HG03354 (cell line): ENCODE results near the gene ABL1.
"Not testable (repeated sequence)": the region's sequence is repeated elsewhere in the genome, so short reads cannot be mapped to it uniquely, and the experiment has no call there.

Experiments
- ATAC-seq: cut with Tn5 transposase; IDR thresholded peaks from one replicate; pipeline ENCODE4 v1.9.1; 2021; ENCODE audit warnings: mild to moderate bottlenecking; ENCODE audit not compliant: unreplicated experiment, poor library complexity, severe bottlenecking

ABL1 gene

DNA sequence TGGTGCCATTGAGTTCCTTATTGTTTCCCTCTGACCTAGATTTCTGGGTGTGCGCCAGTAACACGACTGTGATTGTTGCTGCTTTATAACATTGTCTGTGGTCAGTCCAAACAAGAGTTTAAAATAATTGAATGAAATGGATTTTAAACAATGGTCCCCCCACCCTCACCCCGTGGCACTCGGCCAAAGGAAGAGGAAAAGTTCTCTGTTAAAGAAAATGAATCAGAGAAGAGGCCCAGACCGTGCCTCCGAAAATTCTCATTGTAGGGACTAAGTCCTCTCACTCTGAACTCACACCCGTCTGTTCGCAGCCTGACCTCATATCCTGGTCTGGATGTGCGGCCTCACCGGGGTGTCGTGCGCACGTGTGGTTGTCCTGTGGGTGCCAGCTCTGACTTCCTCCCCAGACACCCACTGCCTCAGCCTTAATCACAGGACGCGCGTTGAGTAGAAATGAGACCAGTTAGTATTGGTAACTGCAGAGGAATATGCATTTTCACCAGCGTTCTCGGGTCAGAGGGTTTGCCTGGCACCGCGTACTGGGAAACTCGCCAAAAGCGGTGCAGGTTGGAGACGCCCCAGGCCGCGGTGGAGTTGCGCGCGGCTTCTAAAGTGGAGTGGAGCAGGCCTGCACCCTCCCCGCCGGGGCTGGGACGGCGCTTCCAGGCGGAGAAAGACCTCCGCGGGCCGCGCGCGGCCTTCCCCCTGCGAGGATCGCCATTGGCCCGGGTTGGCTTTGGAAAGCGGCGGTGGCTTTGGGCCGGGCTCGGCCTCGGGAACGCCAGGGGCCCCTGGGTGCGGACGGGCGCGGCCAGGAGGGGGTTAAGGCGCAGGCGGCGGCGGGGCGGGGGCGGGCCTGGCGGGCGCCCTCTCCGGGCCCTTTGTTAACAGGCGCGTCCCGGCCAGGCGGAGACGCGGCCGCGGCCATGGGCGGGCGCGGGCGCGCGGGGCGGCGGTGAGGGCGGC is at the start of gene ABL1:
Gene ABL1 (plus strand): TSS at position 884 of the 966 bp plus-strand sequence. CDS start 193 bp downstream, outside the sequence.
- ATAC-seq = peak; percentile 75

DNA sequence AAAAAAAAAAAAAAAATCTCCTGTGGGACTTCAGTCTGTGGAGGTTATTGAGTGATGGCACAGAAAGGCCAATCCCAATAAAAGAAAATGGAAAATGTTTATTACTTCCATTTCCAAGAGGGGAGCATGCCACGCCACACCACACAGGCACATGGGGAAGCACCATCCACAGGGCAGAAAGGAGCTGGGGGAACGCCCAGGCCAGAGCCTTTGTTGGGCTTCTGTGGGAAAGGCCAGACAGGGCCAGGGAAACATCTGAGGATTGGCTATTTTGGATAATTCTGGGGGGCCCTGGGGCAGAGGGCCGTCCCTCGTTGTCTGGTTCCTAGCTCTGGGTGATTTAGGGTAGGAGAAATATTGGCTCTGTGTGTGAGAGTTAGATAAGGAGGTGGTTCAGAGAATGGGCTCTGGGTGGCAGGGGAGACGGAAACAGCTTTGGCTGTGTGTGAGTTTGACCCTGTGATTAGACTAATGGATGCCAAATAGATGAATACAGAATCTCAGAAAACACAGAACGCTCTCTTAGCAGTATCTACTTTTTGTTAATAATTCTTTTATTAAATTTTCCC is 49.0 kb upstream of the ABL1 start:
- no peak for ATAC-seq

DNA sequence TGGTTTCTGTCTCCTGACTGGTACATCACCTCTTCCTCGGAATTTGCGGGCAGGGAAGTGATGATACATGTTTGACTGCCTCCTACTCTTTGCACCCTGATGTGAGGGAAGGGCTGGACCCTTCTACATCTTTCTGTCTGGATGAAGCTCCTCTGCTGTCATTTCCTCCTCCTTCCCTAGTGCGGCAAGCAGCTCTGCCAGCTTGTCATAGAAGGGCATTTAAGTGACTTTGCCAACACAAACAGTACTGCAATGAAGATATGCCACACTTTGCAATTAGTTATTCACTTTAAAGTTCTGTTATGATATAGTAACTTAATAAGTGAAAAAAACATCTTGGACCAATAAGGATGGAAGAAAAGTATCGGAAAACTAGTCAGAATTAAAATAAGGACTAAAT is 48.5 kb upstream of the ABL1 start:
- no peak for ATAC-seq

DNA sequence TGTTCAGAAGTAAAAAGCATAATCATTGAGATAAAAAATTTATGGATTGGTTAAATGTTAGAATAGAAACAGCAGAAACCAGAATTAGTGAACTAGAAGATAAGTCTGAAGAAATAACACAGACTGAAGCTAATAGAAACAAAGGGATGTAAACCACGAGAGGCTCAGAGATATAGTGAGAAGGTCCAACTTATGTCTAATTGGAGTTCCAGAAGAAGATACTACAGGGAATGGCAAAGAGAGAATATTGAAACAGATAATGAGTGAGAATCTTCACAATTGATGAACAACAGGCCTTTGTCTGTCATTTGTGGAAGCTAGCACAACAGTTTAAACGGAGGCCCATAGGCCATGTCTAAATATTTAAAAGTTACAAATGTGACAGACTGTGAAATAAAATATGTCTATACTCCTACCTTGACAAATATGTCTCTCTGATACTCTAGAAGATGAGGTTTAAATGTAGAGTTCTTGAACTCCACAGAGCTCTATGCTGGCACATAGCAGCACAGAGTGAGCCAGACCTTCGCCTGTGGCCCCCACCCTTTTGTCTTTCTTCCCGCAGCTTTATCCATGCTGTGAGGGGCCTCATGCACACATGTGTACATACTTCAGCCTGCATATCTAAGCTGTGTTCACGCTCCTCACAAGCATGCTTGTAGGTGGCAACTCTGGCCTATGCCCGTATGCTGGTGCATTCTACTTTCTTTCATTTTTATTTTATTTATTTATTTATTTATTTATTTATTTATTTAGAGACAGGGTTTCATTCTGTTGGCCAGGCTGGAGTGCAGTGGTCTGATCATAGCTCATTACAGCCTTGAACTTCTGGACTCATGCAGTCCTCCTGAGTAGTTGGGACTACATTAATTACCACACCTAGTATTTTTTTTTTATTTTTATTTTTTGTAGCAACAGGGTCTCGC is 45.0 kb upstream of the ABL1 start:
- no peak for ATAC-seq

DNA sequence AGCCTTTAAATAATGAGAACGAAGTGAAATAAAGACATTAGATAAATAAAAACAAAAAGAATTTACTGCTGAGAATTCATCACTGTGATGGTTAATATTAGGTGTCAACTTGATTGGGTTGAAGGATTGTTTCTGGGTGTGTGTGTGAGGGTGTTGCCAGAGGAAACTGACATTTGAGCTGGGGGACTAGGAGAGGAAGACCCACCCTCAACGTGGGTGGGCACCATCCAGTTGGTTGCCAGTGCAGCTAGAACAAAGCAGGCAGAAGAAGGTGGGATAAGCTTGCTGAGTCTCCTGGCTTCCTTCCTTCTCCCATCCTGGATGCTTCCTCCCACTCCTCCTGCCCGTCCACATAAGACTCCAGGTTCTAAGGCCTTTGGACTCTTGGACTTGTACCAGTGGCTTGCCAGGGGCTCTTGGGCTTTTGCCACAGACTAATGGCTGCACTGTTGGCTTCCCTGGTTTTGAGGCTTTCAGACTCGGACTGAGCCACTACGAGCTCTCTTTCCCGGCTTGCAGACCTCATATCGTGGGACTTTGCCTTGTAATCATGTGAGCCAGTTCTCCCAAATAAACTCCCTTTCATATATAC is 43.7 kb upstream of the ABL1 start:
- no peak for ATAC-seq

DNA sequence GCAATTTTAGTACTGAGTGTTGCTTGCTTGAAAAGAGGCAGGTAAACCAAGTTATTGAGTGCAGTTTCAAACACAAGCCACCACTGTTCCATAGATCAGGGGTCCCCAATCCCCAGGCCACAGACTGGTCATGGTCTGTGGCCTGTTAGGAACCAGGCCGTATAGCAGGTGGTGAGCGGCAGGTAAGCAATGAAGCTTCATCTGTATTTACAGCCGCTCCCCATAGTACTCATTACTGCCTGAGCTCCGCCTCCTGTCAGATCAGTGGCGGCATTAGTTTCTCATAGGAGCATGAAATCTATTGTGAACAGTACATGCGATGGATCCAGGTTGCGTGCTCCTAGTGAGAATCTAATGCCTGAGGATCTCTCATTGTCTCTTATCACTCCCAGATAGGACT is 41.5 kb upstream of the ABL1 start:
- ATAC-seq = no peak

DNA sequence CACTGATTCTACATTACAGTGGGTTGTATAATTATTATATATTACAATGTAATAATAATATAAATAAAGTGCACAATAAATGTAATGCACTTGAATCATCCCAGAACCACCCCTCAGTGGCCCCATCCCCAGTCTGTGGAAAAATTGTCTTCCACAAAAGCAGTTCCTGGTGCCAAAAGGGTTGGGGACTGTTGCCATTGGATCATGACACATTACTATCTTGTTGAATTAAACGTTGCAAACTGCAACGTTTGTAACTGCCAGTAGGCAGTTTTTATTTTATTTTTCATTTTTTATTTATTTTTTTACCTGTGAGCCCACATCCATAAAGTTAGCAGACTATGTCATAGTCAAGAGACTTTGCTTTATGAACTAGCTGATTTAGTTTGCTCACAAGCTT is 41.0 kb upstream of the ABL1 start:
- ATAC-seq = not testable (repeated sequence)

DNA sequence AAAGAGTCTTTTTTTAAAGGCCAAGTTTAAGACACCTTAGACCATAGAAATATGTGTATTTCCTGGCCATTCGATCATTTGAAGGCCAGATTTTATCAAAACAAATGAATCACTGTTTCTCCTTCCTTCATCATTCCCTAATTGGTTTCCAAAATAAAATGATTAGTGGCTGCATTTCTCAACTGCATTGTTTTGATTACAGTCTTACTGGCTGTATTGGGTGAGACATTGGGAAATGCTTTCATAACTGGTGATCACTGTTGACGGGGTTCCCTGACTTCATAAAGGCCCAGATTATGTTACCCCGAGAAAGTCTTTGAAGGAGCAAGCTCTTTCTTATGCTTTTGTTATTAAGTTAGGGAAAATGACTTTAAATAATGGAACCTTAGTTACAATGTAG is 40.6 kb upstream of the ABL1 start:
- ATAC-seq = not testable (repeated sequence)

DNA sequence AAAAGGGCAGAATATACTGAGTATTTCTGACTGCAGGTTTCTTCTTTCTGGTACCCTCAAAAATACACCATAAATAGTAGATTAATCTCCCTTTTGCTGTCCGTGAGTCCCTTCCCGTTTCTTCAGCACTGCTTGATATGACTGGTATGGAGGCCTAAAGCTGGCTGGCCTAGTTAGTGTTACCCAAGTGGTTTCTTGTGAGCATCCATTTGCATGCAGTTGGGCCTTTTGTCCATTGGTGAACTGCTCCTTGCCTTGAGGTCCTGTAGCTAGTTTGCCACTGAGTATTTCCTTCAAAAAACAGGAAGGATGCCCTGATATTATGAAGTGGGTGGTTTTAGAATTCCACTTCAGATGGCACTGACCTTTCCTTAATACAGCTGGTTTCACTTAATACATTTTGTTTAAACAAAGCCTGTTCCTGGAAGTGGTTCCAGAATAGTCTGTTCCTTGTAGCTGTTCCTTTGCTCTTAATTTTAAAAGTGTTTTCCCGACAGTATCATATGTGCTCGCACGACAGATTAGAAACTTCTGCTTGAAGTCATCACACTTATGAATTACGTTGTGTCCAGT is 40.0 kb upstream of the ABL1 start:
- ATAC-seq = no peak

DNA sequence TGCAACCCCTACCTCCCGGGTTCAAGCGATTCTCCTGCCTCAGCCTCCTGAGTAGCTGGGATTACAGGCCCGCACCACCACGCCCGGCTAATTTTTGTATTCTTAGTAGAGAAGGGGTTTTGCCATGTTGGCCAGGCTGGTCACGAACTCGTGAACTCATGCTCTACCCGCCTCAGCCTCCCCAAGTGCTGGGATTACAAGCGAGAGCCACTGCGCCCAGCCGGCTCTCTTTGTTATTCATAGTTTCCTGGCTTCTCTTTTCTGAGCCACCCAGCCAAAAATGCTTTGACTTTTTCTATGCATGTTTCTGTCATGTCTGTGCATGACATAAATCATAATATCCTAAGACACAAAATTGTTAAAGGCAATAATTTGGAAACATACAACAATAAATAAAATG is 31.9 kb upstream of the ABL1 start:
- not testable (repeated sequence) for ATAC-seq

DNA sequence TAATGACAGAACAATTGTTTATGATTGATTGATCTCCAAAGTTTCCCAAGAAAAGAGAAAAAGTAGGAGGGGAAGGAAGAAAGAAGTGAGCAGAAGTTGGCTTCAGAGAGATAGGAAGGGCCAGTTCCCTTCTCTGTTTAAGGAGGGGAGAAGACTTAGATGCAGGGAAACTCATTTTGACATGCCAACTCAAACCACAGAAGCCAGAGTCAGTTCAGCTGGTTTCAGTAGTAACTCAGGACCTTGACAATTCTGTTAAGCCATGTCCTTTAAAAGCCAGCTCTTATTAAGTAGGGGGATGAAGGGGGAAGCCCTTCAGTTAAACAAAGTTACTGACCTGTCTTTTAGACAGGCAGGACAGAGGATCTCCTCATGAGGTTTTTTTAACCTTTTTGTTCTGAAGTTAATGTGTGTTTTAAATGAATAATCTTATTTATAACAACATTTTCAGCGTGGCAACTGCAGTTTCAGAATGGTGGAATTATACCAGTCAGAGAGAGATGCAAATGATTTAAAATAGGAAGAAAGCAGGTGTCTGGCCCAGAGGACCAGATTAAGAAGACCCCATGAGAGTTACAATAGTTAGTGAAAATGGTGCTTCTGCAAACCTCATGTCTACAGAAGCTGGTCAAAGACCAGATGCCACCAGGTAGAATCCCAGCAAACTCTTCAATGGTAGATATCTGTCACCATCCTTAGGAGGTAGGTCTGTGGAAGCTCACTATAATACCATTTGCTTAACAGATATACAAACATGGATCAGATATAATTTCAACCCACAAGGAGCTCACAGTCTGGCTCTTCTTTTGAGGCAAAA is 29.3 kb upstream of the ABL1 start:
- ATAC-seq = no peak

DNA sequence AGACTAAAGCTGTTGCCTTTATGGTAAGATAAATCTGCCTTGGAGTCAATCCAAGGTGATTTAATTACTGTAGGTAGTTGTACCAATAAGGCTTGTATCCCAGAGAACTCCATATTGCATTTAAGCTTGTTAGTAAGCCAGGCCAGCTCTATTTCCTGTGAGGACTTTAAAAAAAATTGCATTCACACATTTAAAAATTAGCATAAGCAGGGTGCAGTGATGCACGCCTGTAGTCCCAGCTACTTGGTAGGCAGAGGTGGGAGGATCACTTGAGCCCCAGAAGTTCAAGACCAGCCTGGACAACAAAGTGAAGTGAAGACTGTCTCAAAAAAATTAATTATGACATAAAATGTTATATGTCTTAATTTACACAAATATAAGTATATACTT is 28.7 kb upstream of the ABL1 start:
- ATAC-seq = no peak

DNA sequence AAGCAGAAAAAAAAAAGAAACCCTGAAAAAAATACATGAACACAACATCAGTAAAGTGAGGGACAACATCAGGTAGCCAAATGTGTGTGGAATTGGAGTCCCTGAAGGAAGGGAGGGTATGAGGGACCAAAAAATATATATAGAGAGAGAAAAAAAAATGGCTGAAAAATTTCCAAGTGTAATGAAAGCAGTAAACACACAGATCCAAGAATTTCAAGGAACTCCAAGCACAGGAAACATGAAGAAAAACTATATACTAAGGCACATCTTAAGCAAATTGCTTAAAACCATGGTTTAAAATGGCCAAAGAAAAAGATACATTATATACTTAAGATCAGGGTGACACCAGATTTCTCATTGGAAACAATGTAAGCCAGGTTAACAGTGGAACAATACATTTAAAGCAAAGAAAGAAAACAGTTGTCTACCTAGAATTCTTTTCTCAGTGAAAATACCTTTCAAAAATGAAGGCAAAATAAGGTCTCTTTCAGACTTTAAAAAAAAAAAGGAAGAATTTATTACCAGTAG is 24.4 kb upstream of the ABL1 start:
- no peak for ATAC-seq

DNA sequence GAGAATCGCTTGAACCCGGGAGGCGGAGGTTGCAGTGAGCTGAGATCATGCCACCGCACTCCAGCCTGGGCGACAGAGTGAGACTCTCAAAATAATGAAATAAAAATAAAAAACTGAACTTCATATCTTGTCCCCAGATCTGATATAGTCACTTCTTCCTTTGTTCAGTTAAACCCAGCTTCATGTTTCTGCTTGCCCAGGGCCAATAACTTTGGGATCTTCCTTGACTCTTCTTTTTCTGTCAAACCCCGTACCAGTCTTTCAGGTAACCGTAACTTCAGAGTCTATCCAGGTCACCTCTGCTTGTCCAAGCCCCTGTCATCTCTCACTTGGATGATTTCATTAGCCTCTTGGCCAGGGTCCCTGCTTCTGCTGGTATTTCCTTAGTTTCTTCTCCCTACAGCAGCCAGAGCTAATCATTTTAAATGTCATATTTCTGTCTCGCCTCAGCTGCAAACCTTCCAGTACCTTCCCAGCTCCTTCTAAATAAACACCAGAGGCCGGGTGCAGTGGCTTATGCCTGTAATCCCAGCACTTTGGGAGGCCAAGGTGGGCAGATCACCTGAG is 19.7 kb upstream of the ABL1 start:
- no peak for ATAC-seq

DNA sequence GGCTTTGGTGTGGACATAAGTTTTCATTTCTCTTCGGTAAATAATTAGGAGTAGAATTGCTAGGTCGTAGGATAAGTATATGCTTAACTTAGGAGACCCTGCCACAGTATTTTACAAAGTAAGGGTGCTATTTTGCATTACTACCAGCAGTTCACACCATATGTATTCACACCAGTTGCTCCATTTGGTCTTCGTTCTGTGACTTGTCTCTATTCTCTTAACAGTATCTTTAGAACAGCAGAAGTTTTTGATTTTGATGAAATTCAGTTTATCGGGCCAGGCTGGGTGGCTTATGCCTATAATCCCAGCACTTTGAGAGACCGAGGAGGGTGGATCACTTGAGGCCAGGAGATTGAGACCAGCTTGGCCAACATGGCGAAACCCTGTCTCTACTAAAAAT is 17.1 kb upstream of the ABL1 start:
- ATAC-seq = no peak

DNA sequence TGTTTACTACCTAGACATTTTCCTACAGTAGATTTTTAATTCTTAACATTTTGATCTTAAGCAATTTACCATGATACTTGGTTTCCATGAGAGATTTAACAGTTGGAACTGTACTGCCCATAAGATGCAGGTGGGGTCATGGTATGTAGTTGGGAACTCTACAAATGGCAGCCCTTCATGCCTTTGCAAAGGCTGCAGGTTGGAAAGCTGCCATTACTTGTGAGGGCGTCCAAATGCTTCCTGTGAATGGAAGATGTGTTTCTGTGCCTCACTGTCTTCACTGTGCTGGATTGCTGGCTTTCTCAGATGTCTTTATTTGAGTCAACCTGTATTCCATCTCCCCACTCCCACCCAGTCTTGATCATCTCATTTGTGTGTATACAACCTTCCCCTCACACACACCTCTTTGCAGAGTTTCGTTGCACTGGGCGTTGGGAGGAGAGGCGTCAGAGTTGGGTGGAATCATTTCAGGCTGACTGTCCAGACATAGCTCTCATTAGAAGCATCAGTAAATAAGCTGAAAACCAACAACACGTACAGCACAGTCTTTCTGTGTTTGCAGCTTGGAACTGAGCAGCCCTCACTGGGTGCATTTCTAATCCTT is 14.8 kb upstream of the ABL1 start:
- ATAC-seq = no peak

DNA sequence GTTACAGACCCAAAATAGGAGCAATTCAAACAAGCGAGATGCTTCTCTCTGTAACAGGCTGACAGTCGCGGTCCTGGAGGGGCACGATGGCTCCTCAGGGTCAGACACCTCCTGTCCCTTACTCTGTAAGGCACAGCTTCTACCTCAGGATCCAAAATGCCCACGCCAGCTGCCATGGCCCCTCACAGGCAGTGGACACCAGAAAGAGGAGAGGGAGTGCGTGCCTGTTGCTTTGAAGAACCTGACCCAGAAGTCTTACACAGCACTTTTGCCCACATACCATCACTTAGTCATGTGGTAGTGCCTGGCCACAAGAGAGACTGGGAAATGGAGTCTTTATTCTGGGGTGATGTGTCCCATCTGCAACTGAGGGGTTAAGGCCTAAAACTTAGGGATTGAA is 11.6 kb upstream of the ABL1 start:
- no peak for ATAC-seq

DNA sequence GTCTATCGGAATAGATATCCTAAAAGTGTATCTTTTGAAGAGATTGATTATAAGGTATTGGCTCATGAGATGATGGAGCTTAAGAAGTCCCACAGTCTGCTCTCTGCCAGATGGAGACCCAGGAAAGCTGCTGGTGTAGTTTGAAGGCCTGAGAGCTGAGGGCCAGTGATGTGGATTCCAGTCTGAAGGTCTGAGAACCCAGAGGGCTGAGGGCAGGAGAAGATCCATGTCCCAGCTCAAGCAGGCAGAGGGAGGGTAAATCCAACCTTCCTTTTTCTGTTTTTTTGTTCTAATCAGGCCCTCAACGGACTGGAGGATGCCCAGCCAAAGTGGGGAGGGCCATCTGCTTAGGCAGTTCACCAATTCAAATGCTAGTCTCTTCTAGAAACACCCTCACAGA is 11.0 kb upstream of the ABL1 start:
- no peak for ATAC-seq
